Nephron progenitor cell (in vitro differentiated cells): ENCODE results near the gene RPS6KA2.

Experiments
- DNase-seq: peaks from one replicate; pipeline ENCODE4 v3.0.0; 2021
- H3K27ac Mint-ChIP-seq: 2 replicates; pipeline ENCODE4 v1.8.0; 2021; ENCODE audit warnings: mild to moderate bottlenecking, moderate library complexity, mixed read lengths
- H3K27me3 Mint-ChIP-seq: 2 replicates; pipeline ENCODE4 v1.8.0; 2021; ENCODE audit warnings: mild to moderate bottlenecking, low read depth, mixed read lengths; ENCODE audit not compliant: poor library complexity
- H3K36me3 Mint-ChIP-seq: 2 replicates; pipeline ENCODE4 v1.8.0; 2021; ENCODE audit warnings: low read depth, mixed read lengths
- H3K4me1 Mint-ChIP-seq: 2 replicates; pipeline ENCODE4 v1.8.0; 2021; ENCODE audit warnings: mixed read lengths
- H3K4me3 Mint-ChIP-seq: 2 replicates; pipeline ENCODE4 v1.8.0; 2021; ENCODE audit warnings: mild to moderate bottlenecking, moderate library complexity, mixed read lengths
- H3K9me3 Mint-ChIP-seq: 2 replicates; pipeline ENCODE4 v1.8.0; 2021; ENCODE audit warnings: mild to moderate bottlenecking, moderate library complexity, mixed read lengths
- CTCF ChIP-seq: fragments of 200-600 bp; sonication (generic); IDR thresholded peaks from 2 replicates; pipeline ENCODE4 v1.5.0; 2021; ENCODE audit warnings: antibody characterized with exemption

The RPS6KA2 gene

GRCh38 chr6:166629628-166630027 is 2.6 kb upstream of the RPS6KA2 start:
- Mint-ChIP-seq H3K4me1 (peaks cover 29% of the 10 kb centered on the region), H3K4me3 (no peak overlapping the region), H3K36me3 (no peaks in the 10 kb centered on the region), H3K27ac (no peak overlapping the region), H3K9me3 (no peaks in the 10 kb centered on the region), H3K27me3 (peaks cover 60% of the 10 kb centered on the region)
- no peak for DNase-seq
- TF ChIP-seq CTCF: no peak

GRCh38 chr6:166627875-166628801 is 1.1 kb upstream of the RPS6KA2 start:
- peaks cover 23% of the 10 kb centered on the region for H3K4me1 Mint-ChIP-seq
- no peak for TF ChIP-seq CTCF
- DNase-seq: peak; percentile 71
- H3K9me3 Mint-ChIP-seq: peaks cover 2% of the 10 kb centered on the region
- peak overlapping the region; percentile 98 for H3K27ac Mint-ChIP-seq
- H3K27me3 Mint-ChIP-seq: peaks cover 71% of the 10 kb centered on the region
- peak overlapping the region; percentile 85 for H3K4me3 Mint-ChIP-seq
- H3K36me3 Mint-ChIP-seq: no peaks in the 10 kb centered on the region

- Mint-ChIP-seq H3K36me3 (no peaks in the 10 kb centered on the region), H3K4me1 (peaks cover 28% of the 10 kb centered on the region), H3K9me3 (peaks cover 4% of the 10 kb centered on the region), H3K4me3 (peak overlapping the region; percentile 80), H3K27me3 (peaks cover 67% of the 10 kb centered on the region), H3K27ac (no peak overlapping the region)
- DNase-seq: peak; percentile 40
- no peak for TF ChIP-seq CTCF
Measured at GRCh38 chr6:166626177-166627032, 646 bp downstream of the RPS6KA2 start.

- H3K4me1 Mint-ChIP-seq: peaks cover 37% of the 10 kb centered on the region
- no peaks in the 10 kb centered on the region for H3K36me3 Mint-ChIP-seq
- peaks cover 61% of the 10 kb centered on the region for H3K27me3 Mint-ChIP-seq
- peaks cover 4% of the 10 kb centered on the region for H3K9me3 Mint-ChIP-seq
- no peak for DNase-seq
- peak overlapping the region; percentile 80 for H3K4me3 Mint-ChIP-seq
- no peak overlapping the region for H3K27ac Mint-ChIP-seq
- no peak for TF ChIP-seq CTCF
Measured at GRCh38 chr6:166625356-166625755, 1.7 kb downstream of the RPS6KA2 start.

GRCh38 chr6:166624275-166624674 is 2.8 kb downstream of the RPS6KA2 start:
- no peak for TF ChIP-seq CTCF
- peaks cover under 1% of the 10 kb centered on the region for H3K36me3 Mint-ChIP-seq
- H3K27ac Mint-ChIP-seq: no peak overlapping the region
- peaks cover 4% of the 10 kb centered on the region for H3K9me3 Mint-ChIP-seq
- no peak overlapping the region for H3K4me3 Mint-ChIP-seq
- H3K4me1 Mint-ChIP-seq: peaks cover 47% of the 10 kb centered on the region
- H3K27me3 Mint-ChIP-seq: peaks cover 50% of the 10 kb centered on the region
- no peak for DNase-seq
